ACC112 (cell line): ENCODE results near the gene PLD3.

Experiments used
- H2AFZ ChIP-seq: fragments of 200-600 bp; sonication (generic); one replicate; pipeline ENCODE4 v1.6.0; 2017; ENCODE audit warnings: antibody characterized with exemption, low read length; ENCODE audit not compliant: unreplicated experiment
- H3K27ac ChIP-seq: fragments of 200-600 bp; sonication (generic); 2 replicates; pipeline ENCODE4 v1.5.1; 2014; ENCODE audit warnings: low read depth, mild to moderate bottlenecking, antibody characterized with exemption, low read length, moderate library complexity
- H3K27me3 ChIP-seq: fragments of 200-600 bp; sonication (generic); 2 replicates; pipeline ENCODE4 v1.6.1; 2014; ENCODE audit warnings: mild to moderate bottlenecking, antibody characterized with exemption, low read length, moderate library complexity, mixed read lengths; ENCODE audit not compliant: insufficient read depth
- H3K36me3 ChIP-seq: fragments of 200-600 bp; sonication (generic); 2 replicates; pipeline ENCODE4 v1.6.1; 2016; ENCODE audit warnings: mild to moderate bottlenecking, antibody characterized with exemption, low read length, moderate library complexity, mixed read lengths; ENCODE audit not compliant: insufficient read depth
- H3K4me1 ChIP-seq: fragments of 200-600 bp; sonication (generic); one replicate; pipeline ENCODE4 v1.6.1; 2016; ENCODE audit warnings: low read length, mixed read lengths; ENCODE audit not compliant: insufficient read depth, unreplicated experiment, control insufficient read depth
- H3K4me3 ChIP-seq: fragments of 200-600 bp; sonication (generic); 2 replicates; pipeline ENCODE4 v1.5.1; 2014; ENCODE audit warnings: mild to moderate bottlenecking, low read depth, low read length
- H3K79me2 ChIP-seq: fragments of 200-600 bp; sonication (generic); one replicate; pipeline ENCODE4 v1.6.0; 2016; ENCODE audit warnings: low read length; ENCODE audit not compliant: control insufficient read depth, unreplicated experiment, insufficient read depth

PLD3 gene

DNA sequence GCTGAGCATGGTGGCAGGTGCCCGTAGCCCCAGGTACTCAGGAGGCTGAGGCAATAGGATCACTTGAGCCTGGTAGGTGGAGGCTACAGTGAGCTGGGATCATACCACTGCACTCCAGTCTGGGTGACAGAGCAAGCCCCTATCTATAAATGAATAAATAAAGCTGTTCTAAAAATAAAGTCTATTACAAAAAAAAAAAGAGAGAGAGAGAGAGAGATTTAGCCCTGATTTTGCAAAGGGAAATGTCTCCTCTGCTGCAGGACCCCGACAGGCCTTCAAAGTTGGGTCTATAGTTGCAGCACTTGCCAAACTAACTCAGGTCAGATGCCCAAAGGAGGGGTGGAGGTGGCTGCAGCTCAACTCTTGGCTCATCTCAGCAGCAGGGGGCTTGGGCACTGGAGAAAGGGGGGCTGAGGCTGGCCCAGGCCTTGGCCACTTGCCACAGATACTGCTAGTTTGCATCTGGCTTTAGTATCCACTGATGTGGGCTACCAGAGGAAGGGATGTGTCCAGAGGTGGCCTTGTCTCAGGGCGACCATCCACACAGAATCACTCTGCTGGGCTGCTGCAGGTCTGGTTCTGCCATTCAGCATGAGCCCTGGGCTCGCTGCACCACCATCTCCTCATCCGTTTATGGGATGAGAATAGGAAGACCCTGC, 32.6 kb upstream of the PLD3 start:
- no peaks in the 10 kb centered on the region for H3K79me2 ChIP-seq
- H2AFZ ChIP-seq: no peak overlapping the region
- H3K36me3 ChIP-seq: no peaks in the 10 kb centered on the region; the same call in 1 of the 2 replicates
- no peak overlapping the region for H3K27ac ChIP-seq
- H3K4me3 ChIP-seq: no peak overlapping the region
- H3K27me3 ChIP-seq: no peaks in the 10 kb centered on the region
- no peaks in the 10 kb centered on the region for H3K4me1 ChIP-seq

DNA sequence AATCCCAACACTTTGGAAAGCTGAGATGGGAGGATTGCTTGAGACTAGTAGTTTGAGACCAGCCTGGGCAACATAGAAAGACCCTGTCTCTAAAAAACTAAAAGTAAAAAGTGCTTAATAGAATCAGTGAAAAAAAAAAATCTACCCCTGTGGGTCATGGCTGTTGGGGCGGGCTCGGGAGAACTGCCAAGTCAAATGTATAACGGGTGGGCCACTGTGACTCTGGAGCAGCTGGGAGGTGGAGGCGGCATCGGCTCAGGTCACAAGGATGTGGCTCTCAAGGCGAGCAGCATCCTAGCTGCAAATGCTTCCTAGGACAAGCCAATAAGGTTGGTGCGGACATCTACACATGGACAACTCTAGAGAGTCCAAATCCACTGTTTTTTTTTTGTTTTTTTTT, 31.2 kb upstream of the PLD3 start:
- no peaks in the 10 kb centered on the region for H3K79me2 ChIP-seq

DNA sequence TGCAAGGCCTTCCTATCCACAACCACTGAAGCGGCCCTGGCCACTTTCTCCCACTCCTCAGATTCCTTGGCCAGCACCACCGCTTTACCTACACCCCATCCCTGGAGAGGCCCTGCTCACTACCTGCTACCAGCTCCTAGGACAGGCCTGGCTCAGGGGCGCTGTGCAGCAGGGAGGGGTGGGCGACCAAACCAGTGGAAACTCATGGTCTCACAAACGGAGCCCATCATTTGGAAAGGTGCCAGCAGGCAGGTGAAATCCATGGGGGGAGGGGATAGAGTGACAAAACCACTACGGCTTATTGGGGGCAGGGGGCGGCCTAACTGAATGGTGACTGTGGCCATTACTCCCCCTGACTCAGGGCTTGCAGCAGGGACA, 27.9 kb upstream of the PLD3 start:
- Histone ChIP-seq H3K27me3 (no peaks in the 10 kb centered on the region), H3K4me1 (peaks cover 5% of the 10 kb centered on the region)

More for the DNA sequence above, 31.2 kb upstream of the PLD3 start:
- no peaks in the 10 kb centered on the region; the same call in 1 of the 2 replicates for H3K36me3 ChIP-seq
- no peak overlapping the region for H2AFZ ChIP-seq
- H3K27me3 ChIP-seq: no peaks in the 10 kb centered on the region
- H3K4me1 ChIP-seq: peaks cover 3% of the 10 kb centered on the region
- no peak overlapping the region for H3K4me3 ChIP-seq
- H3K27ac ChIP-seq: no peak overlapping the region

DNA sequence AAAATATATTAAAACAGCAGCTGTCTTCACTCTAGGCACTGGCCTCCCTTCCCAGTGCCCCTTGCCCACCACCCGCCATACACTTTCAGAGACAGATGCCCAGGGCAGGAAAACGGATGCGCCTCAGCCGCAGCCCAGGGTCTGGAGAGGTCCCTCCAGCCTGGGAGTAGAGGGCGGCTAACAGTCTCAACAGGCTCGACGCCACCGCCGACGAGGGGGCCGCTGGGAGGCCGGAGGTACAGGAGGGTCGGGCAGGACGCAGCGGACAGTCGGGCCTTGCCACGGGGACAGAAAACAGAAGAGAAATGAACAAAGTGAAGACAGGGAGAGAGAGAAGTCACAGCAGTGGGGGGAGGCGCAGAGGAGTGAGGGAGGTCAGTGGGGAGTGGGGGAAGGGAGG, 27.4 kb upstream of the PLD3 start:
- no peak overlapping the region for H3K4me3 ChIP-seq
- H3K27ac ChIP-seq: no peak overlapping the region
- no peaks in the 10 kb centered on the region for H3K79me2 ChIP-seq
- H3K36me3 ChIP-seq: no peaks in the 10 kb centered on the region; the same call in 1 of the 2 replicates
- H3K27me3 ChIP-seq: no peaks in the 10 kb centered on the region
- H3K4me1 ChIP-seq: peaks cover 5% of the 10 kb centered on the region
- no peak overlapping the region for H2AFZ ChIP-seq

More for the DNA sequence above, 27.9 kb upstream of the PLD3 start:
- Histone ChIP-seq H3K36me3 (no peaks in the 10 kb centered on the region; the same call in 1 of the 2 replicates), H2AFZ (no peak overlapping the region), H3K4me3 (no peak overlapping the region), H3K27ac (no peak overlapping the region), H3K79me2 (no peaks in the 10 kb centered on the region)

DNA sequence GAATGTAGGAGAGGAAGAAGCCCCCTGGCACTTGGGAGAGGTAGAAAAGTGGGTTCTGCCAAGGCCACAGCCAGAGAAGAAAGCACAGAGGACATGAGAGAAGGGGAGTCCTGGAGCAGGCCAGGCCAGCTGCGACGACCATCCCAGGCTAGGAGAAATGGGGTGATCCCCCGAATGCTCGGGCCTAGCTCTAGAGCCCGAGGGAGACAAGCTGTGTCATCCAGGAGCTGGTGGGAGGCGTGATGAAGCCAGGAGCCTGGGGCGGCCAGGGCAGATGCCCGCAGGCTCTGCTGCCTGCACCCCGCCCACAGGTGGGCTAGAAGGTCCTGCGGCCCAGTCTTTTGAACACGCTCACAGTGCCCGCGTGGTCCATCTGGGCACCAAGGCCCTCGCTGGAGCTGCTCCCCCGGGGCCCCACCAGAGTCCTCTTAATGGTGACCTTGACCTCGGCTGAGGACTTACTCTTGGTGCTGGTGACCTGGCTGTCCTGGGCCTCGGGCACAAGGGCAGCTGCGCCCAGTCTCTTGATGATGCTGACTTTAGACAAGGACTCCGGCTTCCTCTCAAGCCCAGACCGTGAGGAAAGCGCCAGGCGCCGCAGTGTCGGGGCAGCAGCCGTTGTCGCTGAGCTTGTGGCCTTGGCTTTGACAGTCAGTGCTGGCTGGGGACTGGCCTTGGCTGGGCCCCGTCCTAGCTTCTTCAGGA, 26.8 kb upstream of the PLD3 start:
- Histone ChIP-seq H3K79me2 (no peaks in the 10 kb centered on the region), H3K36me3 (no peaks in the 10 kb centered on the region; the same call in 1 of the 2 replicates), H2AFZ (no peak overlapping the region), H3K4me1 (peaks cover 5% of the 10 kb centered on the region), H3K27ac (no peak overlapping the region), H3K4me3 (no peak overlapping the region), H3K27me3 (no peaks in the 10 kb centered on the region)

DNA sequence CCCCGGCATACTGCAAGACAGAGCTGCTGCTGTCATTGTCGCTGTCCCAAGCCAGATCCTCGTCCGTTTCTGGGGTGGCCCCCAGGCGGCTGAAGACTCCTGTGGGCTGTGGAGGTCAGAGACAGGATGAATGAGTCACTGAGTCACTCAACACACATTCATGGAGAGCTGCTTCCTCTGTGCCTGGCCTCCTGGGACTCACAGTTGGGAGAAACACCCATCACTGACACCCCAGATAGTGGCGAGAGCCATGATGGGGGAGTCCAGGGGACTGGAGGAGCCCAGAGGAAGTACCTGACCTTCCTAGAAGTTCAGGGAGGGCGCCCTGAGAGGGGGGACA, 26.3 kb upstream of the PLD3 start:
- no peaks in the 10 kb centered on the region for H3K79me2 ChIP-seq
- peaks cover 5% of the 10 kb centered on the region for H3K4me1 ChIP-seq
- H3K4me3 ChIP-seq: no peak overlapping the region
- H3K27ac ChIP-seq: no peak overlapping the region
- no peak overlapping the region for H2AFZ ChIP-seq
- H3K27me3 ChIP-seq: no peaks in the 10 kb centered on the region
- H3K36me3 ChIP-seq: no peaks in the 10 kb centered on the region; the same call in 1 of the 2 replicates

DNA sequence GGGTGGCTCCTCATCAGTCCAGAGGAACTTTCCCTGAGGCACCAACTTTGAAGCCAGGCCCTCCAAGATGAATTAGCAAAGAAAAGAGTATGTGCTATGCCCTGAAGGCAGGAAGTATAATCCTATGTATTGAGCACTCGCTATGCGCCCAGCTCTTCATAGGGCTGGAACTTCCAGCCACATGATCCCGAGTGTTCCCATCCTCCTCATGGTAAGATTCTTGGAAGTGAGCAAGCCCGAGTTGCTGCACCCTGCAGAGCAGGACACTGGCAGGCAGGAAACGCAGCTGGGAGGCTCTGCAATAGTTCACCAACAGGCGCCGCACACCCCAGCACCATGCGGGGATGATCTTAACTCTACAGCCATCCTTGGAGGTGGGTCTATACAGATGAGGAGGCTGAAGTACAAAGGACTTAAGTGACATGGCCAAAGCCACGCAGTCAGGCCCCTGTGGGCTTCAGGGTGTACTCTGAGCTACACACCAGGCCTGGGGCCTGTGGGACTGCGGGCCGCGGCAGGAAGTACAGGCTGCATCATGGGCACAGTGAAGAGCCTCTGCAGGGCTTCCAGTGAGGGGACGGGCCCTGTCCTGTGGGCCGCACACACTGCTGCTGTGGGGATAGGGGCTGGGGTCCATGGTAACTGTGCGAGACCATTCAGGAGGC, 25.4 kb upstream of the PLD3 start:
- H3K4me1 ChIP-seq: peaks cover 5% of the 10 kb centered on the region
- H3K36me3 ChIP-seq: no peaks in the 10 kb centered on the region; the same call in 1 of the 2 replicates
- H3K27ac ChIP-seq: no peak overlapping the region

DNA sequence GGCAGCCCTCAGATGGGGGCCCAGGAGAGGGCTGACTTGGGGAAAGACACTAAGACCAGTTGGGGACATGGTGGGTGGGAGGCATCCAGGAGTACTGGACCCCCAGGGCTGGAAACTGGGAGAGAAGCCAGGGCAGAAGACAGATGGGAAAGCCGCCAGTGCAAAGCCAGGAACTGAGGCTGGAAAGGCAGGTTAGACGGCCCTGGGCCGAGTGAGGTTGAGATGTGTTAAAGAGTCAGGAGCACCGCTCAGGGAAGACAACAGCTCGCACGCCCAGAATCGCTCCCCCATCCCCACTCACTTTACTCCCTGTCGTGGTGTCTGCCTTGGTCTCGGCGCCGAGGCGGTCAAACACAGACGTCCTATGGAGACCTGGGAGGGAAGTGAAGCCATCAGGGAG, 24.8 kb upstream of the PLD3 start:
- H3K79me2 ChIP-seq: no peaks in the 10 kb centered on the region
- H3K27me3 ChIP-seq: no peaks in the 10 kb centered on the region
- H3K36me3 ChIP-seq: no peaks in the 10 kb centered on the region; the same call in 1 of the 2 replicates

More for the DNA sequence above, 25.4 kb upstream of the PLD3 start:
- Histone ChIP-seq H3K27me3 (no peaks in the 10 kb centered on the region), H3K79me2 (no peaks in the 10 kb centered on the region), H2AFZ (no peak overlapping the region), H3K4me3 (no peak overlapping the region)

DNA sequence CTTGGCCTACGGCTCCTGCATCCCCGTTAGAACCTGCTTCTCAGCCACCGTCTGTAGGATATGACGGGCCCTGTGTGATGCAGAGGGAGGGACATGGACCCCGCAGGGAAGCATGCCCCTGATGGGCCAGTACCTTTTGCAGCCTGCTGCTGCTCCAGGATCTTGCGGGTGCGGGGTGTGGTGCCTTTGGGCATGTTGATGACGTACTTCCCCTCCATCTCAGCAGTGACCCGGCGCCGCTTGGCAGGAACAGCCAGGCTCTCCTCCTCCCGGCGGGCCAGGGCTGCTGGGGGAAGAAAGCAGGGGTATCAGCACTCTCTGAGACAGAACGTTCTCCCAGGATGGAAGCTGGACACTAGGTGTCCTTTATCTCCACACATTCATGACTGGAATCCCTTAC, 22.3 kb upstream of the PLD3 start:
- H3K79me2 ChIP-seq: no peaks in the 10 kb centered on the region
- H3K27me3 ChIP-seq: no peaks in the 10 kb centered on the region
- no peak overlapping the region for H3K27ac ChIP-seq
- H3K4me1 ChIP-seq: peaks cover 5% of the 10 kb centered on the region
- H3K4me3 ChIP-seq: no peak overlapping the region
- H3K36me3 ChIP-seq: no peaks in the 10 kb centered on the region
- H2AFZ ChIP-seq: no peak overlapping the region

More for the DNA sequence above, 24.8 kb upstream of the PLD3 start:
- peaks cover 5% of the 10 kb centered on the region for H3K4me1 ChIP-seq
- no peak overlapping the region for H2AFZ ChIP-seq
- H3K27ac ChIP-seq: no peak overlapping the region
- no peak overlapping the region for H3K4me3 ChIP-seq

DNA sequence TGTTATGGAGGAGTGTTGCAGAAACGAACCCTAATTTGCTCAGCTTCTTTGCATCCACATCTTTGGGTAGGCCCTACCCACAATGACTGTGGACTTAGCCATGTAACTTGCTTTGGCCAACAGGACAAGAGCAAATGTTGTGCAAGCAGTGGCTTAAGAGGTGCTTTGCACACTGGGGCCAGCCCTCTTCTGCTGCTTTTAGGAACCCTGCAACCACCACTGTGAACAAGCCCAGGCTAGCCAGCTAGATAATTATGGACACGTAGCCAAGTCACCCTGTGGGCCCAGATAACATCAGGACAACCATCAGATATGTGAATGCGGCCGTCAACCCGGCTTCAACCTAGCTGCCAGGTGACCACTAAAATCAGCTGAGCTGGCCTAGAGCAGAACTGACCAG, 17.4 kb upstream of the PLD3 start:
- H3K27ac ChIP-seq: no peak overlapping the region
- no peak overlapping the region for H2AFZ ChIP-seq
- H3K79me2 ChIP-seq: no peaks in the 10 kb centered on the region
- no peak overlapping the region for H3K4me3 ChIP-seq
- no peaks in the 10 kb centered on the region for H3K36me3 ChIP-seq
- H3K4me1 ChIP-seq: no peaks in the 10 kb centered on the region
- H3K27me3 ChIP-seq: no peaks in the 10 kb centered on the region
